GM12864 (cell line): Measurements from ENCODE around the gene ABT1.

Experiments
- DNase-seq: peaks from one replicate; pipeline ENCODE4 v3.0.0-alpha.2; 2011; ENCODE audit warnings: low read depth
- H3K4me3 ChIP-seq: 2 replicates; pipeline ENCODE4 v1.5.1; 2011; ENCODE audit warnings: mild to moderate bottlenecking, low read depth, low read length, control low read depth
- CTCF ChIP-seq: IDR thresholded peaks from 2 replicates; pipeline ENCODE4 v1.5.1; 2011; ENCODE audit warnings: low read depth, mild to moderate bottlenecking, moderate library complexity, low read length, control low read depth, inconsistent platforms; ENCODE audit errors: missing control alignments

The ABT1 gene

GRCh38 chr6:26604797-26605196, 8.0 kb downstream of the ABT1 start:
- H3K4me3 ChIP-seq, result no peak overlapping the region
- no peak for DNase-seq
- TF ChIP-seq CTCF, result no peak

GRCh38 chr6:26607434-26608230, 10.9 kb downstream of the ABT1 start:
- TF ChIP-seq CTCF, result peak; percentile 78
- peak overlapping the region; percentile 10; the same call in 1 of the 2 replicates for H3K4me3 ChIP-seq
- DNase-seq, result peak; percentile 34

GRCh38 chr6:26609463-26609862, 12.7 kb downstream of the ABT1 start:
- H3K4me3 ChIP-seq, result no peak overlapping the region
- no peak for TF ChIP-seq CTCF
- no peak for DNase-seq

GRCh38 chr6:26611599-26611998, 14.8 kb downstream of the ABT1 start:
- DNase-seq, result no peak
- TF ChIP-seq CTCF, result no peak
- no peak overlapping the region for H3K4me3 ChIP-seq

- no peak overlapping the region for H3K4me3 ChIP-seq
- no peak for DNase-seq
- TF ChIP-seq CTCF, result no peak
Observed at GRCh38 chr6:26613201-26613600, 16.4 kb downstream of the ABT1 start.

- DNase-seq, result no peak
- no peak overlapping the region for H3K4me3 ChIP-seq
- no peak for TF ChIP-seq CTCF
Observed at GRCh38 chr6:26613689-26614683, 17.2 kb downstream of the ABT1 start.
